Daoy (cell line): ENCODE measurements around the gene VKORC1. TPM values are rescaled to one million over a fixed set of nuclear protein-coding genes. Genes with fewer than 3 reads are reported as not detected.

Experiments used
- DNase-seq: peaks from one replicate; pipeline ENCODE4 v3.0.0-alpha.2; 2015; ENCODE audit warnings: low read depth
- total RNA-seq: library from RNA; depleted of rRNA; stranded (reverse); fragments of >200 nt; shearing (Covaris generic); gene quantifications from 2 replicates; pipeline ENCODE4 v1.2.3, GENCODE V29; 2014; rRNA removed

VKORC1 gene
- total RNA-seq, 1 experiment from 2014 or later = 58.1 TPM

GRCh38 chr16:31063843-31064611 lies 30.6 kb downstream of the VKORC1 start:
- no peak for DNase-seq

GRCh38 chr16:31063495-31063842 lies 31.1 kb downstream of the VKORC1 start:
- DNase-seq = no peak

DNA sequence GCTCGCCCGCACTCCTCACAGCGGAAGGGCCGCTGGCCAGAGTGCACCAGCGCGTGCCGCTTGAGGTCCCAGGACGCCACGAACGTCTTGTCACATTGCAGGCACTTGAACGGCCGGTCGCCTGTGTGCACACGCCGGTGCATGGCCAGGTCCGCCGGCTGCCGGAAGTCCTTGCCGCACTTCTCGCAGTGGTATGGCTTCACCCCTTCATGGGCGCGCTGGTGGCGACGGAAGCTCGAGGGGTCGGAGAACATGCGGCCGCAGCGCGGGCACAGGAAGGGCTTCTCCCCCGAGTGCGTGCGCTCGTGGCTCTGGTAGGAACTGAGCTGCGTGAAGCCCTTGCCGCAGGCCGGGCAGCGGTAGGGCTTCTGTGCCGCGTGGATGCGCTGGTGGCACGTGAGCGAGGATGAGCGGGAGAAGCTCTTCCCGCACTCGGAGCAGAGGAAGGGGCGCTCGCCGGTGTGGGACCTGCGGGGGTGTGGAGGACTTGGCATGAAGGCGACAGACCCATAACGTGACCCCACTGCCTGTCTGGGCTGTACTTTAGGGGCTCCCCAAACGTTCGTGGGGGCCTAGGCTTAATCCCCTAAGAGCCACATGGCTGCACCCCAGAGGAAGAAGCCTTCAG lies 32.7 kb downstream of the VKORC1 start:
- no peak for DNase-seq

GRCh38 chr16:31061126-31061812 lies 33.3 kb downstream of the VKORC1 start:
- no peak for DNase-seq

GRCh38 chr16:31055613-31056012 lies 39.0 kb downstream of the VKORC1 start:
- no peak for DNase-seq

DNA sequence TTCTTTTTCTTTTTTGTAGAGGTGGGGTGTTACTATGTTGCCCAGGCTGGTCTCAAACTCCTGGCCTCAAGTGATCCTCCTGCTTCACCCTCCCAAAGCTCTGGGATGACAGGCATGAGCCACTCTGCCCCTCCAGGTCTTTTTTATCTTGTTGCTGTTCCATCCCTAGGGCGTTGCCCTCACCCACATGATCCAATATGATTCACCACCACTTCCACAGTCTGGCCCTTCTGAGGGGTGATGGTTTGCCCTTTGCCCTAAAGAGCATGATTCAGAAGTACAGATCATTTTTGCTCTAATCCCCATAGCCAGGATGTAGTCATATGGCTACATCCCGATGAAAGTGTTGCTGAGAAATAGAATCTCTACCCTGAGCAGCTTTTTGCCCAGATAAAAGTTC lies 42.5 kb downstream of the VKORC1 start:
- peak; percentile 94 for DNase-seq

GRCh38 chr16:31050280-31051030 lies 44.1 kb downstream of the VKORC1 start:
- DNase-seq = no peak

DNA sequence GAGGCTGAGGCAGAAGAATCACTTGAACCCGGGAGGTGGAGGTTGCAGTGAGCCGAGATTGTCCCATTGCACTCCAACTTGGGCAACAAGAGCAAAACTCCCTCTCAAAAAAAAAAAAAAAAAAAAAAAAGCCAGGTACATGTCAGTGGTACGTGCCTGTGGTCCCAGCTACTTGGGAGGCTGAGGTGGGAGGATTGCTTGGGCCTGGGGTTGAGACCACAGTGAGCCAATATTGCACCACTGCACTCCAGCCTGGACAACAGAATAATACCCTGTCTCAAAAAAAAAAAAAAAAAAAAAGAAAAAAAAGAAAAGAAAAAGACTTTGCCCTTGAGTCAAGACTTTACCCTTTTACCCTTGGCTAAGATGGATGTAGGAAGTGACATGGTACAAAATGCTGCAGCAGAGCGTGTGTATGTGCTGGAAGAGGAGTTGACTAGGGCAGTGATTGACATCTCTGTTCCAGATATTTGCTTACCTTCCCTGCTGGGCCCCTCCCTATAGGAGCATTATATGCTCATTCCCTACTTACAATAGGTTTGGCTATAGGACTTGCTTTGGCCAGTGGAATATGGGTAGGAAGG lies 50.6 kb downstream of the VKORC1 start:
- DNase-seq = no peak

- DNase-seq = no peak
These were observed 51.2 kb downstream of the VKORC1 start for GRCh38 chr16:31043352-31043751.

DNA sequence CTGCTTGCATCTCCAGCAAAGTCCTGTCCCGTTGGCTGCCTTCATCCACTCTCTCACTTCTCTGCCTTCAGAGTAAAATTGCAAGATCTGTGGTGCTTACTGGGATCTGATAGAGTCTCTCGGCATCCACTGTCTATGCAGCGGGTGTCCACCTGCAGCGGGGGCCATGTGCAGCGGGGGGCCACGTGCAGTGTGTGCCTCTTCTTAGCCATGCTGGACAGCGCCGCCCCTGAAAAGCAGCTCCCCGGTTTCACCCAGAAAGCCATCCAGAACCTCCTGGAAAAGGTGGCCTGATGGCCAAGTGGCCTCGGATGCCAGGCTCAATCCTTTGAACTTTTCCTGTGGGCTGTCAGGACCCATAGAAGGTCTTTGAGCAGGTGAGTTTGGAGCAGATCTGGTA lies 51.7 kb downstream of the VKORC1 start:
- no peak for DNase-seq

Other genes starting within 250 kb of the VKORC1 start
- 27.8 and 29.4 TPM in 2 replicates for gene BCL7C, start 200.7 kb downstream of the VKORC1 start, total RNA-seq
- 0.33 and 0.46 TPM in 2 replicates for gene CTF1, start 198.2 kb downstream of the VKORC1 start, total RNA-seq
- 14.0 and 16.3 TPM in 2 replicates for gene FBXL19, start 171.2 kb downstream of the VKORC1 start, total RNA-seq
- gene ORAI3, start 145.7 kb downstream of the VKORC1 start, total RNA-seq = 1.1 and 1.5 TPM in 2 replicates
- gene SETD1A, start 137.0 kb downstream of the VKORC1 start, total RNA-seq = 1.0 and 1.1 TPM in 2 replicates
- 1.8 and 3.8 TPM in 2 replicates for gene HSD3B7, start 109.6 kb downstream of the VKORC1 start, total RNA-seq
- gene STX1B, start 84.2 kb downstream of the VKORC1 start, total RNA-seq = under 0.01 TPM in 1 of 2 replicates, not detected in the other
- 13.7 and 16.1 TPM in 2 replicates for gene STX4, start 61.2 kb downstream of the VKORC1 start, total RNA-seq
- gene ZNF668, start 20.6 kb downstream of the VKORC1 start, total RNA-seq = 8.7 and 10.5 TPM in 2 replicates
- 6.0 and 6.3 TPM in 2 replicates for gene ZNF646, start 20.4 kb downstream of the VKORC1 start, total RNA-seq
- gene PRSS53, start 5.9 kb downstream of the VKORC1 start, total RNA-seq = 0.39 and 1.2 TPM in 2 replicates
- gene BCKDK, start 13.6 kb upstream of the VKORC1 start, total RNA-seq = 18.1 and 21.3 TPM in 2 replicates
- gene KAT8, start 22.9 kb upstream of the VKORC1 start, total RNA-seq = 39.9 and 44.6 TPM in 2 replicates
- gene PRSS8, start 40.9 kb upstream of the VKORC1 start, total RNA-seq = not detected in 2 replicates
- gene PRSS36, start 55.3 kb upstream of the VKORC1 start, total RNA-seq = 0.17 and 0.18 TPM in 2 replicates
- gene FUS, start 85.3 kb upstream of the VKORC1 start, total RNA-seq = 28.8 and 32.1 TPM in 2 replicates
- gene PYCARD, start 108.0 kb upstream of the VKORC1 start, total RNA-seq = 14.7 and 23.3 TPM in 2 replicates
- gene TRIM72, start 119.3 kb upstream of the VKORC1 start, total RNA-seq = not detected in 2 replicates
- not detected in 2 replicates for gene PYDC1, start 122.3 kb upstream of the VKORC1 start, total RNA-seq
- gene ITGAM, start 165.2 kb upstream of the VKORC1 start, total RNA-seq = not detected in 2 replicates